Measurements from ENCODE around the gene DDX27. TPM values are rescaled to one million over a fixed set of nuclear protein-coding genes. Genes with fewer than 3 reads are reported as not detected.

DDX27 gene
- total RNA-seq, 1 donor, result 34.0 TPM

DNA sequence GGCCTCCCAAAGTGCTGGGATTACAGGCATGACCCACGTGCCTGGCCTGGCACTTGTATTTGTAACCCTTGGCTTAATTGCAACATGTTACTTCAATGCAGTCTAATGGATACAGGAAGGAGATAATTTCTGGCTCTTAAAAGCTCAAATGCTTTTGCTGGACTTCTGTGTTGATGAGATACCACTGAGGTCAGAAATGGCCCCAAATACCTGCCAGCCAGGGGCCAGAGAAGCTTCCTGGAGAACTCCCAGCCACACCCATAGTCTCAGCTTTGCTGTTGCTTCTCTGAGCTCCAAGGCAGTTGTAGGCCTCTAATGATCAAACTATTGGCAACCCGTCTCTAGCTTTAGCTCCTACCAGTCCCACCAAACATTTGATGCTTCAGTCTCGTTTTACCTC is 72.8 kb downstream of the DDX27 start:
- H4K20me1 ChIP-seq (ENCODE audit: insufficient read depth, low read length), result peaks cover 45% of the 10 kb centered on the region
- peaks cover 4% of the 10 kb centered on the region for H3K79me2 ChIP-seq (ENCODE audit: insufficient read depth, low read length)
- H3K9me3 ChIP-seq (ENCODE audit: low read depth, low read length), result peaks cover under 1% of the 10 kb centered on the region
- no peak for TF ChIP-seq CTCF (IDR thresholded peaks at IDR 0.05; ENCODE audit: extremely low read depth, low read depth, low read length)
- no peak overlapping the region for H3K27ac ChIP-seq (ENCODE audit: low read depth, low read length)
- peaks cover 45% of the 10 kb centered on the region for H3K36me3 ChIP-seq (ENCODE audit: insufficient read depth, low read length)
- H3K4me1 ChIP-seq (ENCODE audit: insufficient read depth, low read length), result peaks cover 15% of the 10 kb centered on the region
- no peak overlapping the region for H3K4me3 ChIP-seq (ENCODE audit: insufficient read depth, low read length)
- H2AFZ ChIP-seq (ENCODE audit: low read length), result no peak overlapping the region
- H3K27me3 ChIP-seq (ENCODE audit: insufficient read depth, low read length), result no peaks in the 10 kb centered on the region
- H3K4me2 ChIP-seq (ENCODE audit: insufficient read depth, low read length), result no peak overlapping the region
- no peak for DNase-seq (ENCODE audit: insufficient read length, low spot score, missing footprints)

- H3K36me3 ChIP-seq (ENCODE audit: insufficient read depth, low read length), result peaks cover 34% of the 10 kb centered on the region
- H4K20me1 ChIP-seq (ENCODE audit: insufficient read depth, low read length), result peaks cover 34% of the 10 kb centered on the region
Measured at GRCh38 chr20:49293122-49293521, 73.9 kb downstream of the DDX27 start.

More at GRCh38 chr20:49293122-49293521, 73.9 kb downstream of the DDX27 start:
- DNase-seq (ENCODE audit: insufficient read length, low spot score, missing footprints), result no peak
- H2AFZ ChIP-seq (ENCODE audit: low read length), result no peak overlapping the region
- H3K4me2 ChIP-seq (ENCODE audit: insufficient read depth, low read length), result no peak overlapping the region
- no peak overlapping the region for H3K27ac ChIP-seq (ENCODE audit: low read depth, low read length)
- H3K79me2 ChIP-seq (ENCODE audit: insufficient read depth, low read length), result peaks cover 3% of the 10 kb centered on the region
- H3K27me3 ChIP-seq (ENCODE audit: insufficient read depth, low read length), result no peaks in the 10 kb centered on the region
- H3K4me1 ChIP-seq (ENCODE audit: insufficient read depth, low read length), result peaks cover 4% of the 10 kb centered on the region
- H3K9me3 ChIP-seq (ENCODE audit: low read depth, low read length), result no peaks in the 10 kb centered on the region
- TF ChIP-seq CTCF (IDR thresholded peaks at IDR 0.05; ENCODE audit: extremely low read depth, low read depth, low read length), result no peak
- no peak overlapping the region for H3K4me3 ChIP-seq (ENCODE audit: insufficient read depth, low read length)

Small RNA genes within 50 kb of the gene (small RNA-seq; reads per million reads assigned to genes)
- gene SNORD12B, result 367 reads per million, percentile 98 among the genes with 10 or more reads in this experiment
- gene SNORD12C, result 240 reads per million, percentile 98 among the genes with 10 or more reads in this experiment

Other genes starting within 250 kb of the DDX27 start
- gene CSE1L, start 173.1 kb upstream of the DDX27 start, total RNA-seq, result 48.9 and 53.9 TPM in 2 replicates
- 64.8 and 68.7 TPM in 2 replicates for gene STAU1, start 31.1 kb upstream of the DDX27 start, total RNA-seq
- gene ZNFX1, start 58.6 kb downstream of the DDX27 start, total RNA-seq, result 56.6 and 61.5 TPM in 2 replicates

Data from osteoblast (primary cell).